Stimulated activated CD8-positive, alpha-beta memory T cell treated with anti-CD3 and anti-CD28 coated beads, Interleukin-15, amount 100 ng/mL, for 24 hours (primary cell): Measurements from ENCODE around the gene IWS1.
"Not testable (repeated sequence)": the region's sequence is repeated elsewhere in the genome, so short reads cannot be mapped to it uniquely, and the experiment has no call there.

Experiments
- DNase-seq: peaks from one replicate; pipeline ENCODE4 v3.0.0-alpha.2; 2020; ENCODE audit warnings: low read depth

Gene IWS1

GRCh38 chr2:127560201-127560930 lies 34.1 kb upstream of the IWS1 start:
- DNase-seq: no peak

GRCh38 chr2:127559454-127559853 lies 33.2 kb upstream of the IWS1 start:
- DNase-seq: no peak

- DNase-seq: no peak
These were observed 32.6 kb upstream of the IWS1 start for GRCh38 chr2:127558911-127559310.

- no peak for DNase-seq
These were observed 26.6 kb upstream of the IWS1 start for GRCh38 chr2:127552846-127553245.

DNA sequence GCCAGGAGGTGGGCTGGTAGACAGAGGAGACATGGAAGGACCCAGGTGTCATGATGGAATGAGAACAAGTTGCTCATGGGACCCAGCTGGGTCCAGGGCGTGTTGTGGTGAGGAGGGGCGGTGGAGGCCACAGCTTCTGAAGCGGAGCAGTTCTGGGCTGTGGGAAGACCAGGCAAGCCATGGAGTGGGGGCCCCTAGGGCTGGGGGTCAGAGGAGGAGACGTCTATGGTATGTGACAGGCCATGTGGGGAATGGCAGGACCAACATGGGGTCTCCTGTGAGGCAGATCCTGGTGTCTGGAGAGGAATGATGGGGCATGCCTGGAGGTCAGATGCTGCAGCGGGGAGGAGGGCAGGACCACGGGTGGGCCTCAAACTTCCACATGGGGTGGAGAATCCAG lies 26.0 kb upstream of the IWS1 start:
- DNase-seq: no peak

GRCh38 chr2:127551221-127551930 lies 25.1 kb upstream of the IWS1 start:
- no peak for DNase-seq

DNA sequence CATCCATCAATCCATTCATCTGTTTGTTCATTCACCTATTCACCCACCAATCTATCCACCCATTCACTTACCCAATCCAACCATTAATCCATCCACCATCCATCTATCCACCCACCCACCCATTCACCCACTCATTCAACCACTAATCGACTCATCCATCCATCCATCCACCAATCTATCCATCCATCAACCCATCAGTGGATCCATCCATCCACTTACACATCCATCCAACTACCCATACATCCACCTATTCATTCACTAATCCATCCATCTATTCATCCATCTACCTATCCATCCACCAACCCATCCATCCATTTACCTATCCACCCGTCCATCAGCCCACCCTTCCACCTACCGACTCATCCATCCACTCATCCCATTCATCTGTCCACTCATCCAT lies 20.5 kb upstream of the IWS1 start:
- DNase-seq: no peak

DNA sequence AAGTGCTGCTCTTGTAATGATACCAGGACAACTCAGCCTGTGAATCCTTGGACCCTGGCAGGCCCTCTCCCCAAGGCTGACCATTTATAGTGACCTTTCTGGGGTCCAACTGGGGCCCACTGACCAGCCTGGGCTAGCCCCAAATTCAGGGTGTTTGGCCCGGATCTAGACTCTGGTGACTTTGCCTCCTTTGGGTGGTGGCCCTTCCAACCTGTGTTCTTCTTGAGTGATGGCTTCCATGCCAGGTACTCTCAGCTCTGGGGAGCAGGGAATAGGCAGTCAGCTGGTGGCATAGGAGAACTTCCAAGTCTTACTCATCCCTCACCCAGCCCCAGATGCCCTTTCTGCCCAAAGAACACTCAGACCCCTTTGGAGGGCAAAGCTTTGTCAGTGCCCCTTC lies 19.5 kb upstream of the IWS1 start:
- DNase-seq: no peak

- DNase-seq: no peak
These were observed 18.9 kb upstream of the IWS1 start for GRCh38 chr2:127545189-127545588.

GRCh38 chr2:127543013-127543501 lies 16.8 kb upstream of the IWS1 start:
- not testable (repeated sequence) for DNase-seq

DNA sequence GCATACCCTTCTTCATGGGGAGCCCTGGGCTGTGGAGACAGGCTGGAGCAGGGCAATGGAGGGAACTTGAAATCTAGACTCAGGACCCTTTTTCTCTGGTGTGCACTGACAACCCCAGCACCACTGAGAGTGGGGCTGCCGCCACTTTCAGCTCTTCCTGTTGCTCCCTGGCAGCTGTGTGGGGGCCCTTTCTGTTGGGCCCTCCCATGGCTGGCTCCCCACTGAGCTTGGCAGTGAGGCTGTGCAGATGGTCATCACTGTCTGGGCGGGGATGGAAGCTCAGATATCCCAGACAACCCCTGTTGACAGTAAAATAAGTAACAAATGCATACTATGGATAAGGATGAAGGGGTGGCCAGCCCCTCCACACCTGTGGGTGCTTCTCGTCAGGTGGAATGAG lies 15.9 kb upstream of the IWS1 start:
- no peak for DNase-seq

DNA sequence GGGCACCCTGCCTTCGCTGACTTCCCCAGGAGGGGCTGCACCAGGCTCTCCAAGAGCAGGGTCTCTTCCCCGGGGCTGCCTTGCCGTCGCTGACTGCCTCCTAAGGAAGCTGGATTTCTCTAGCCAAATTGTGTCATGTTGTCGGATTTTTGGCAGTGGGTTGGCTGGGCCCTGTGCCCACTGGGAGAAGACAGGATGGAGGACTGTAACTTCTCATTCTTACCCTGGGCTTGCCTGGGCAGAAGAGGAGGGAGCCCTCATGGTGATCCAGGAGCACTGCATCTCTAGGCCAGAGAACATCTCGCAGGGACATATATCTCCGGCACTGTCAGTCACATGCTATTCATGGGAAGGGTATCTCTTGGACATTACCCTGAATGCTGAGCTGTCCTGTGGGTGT lies 15.5 kb upstream of the IWS1 start:
- DNase-seq: no peak

DNA sequence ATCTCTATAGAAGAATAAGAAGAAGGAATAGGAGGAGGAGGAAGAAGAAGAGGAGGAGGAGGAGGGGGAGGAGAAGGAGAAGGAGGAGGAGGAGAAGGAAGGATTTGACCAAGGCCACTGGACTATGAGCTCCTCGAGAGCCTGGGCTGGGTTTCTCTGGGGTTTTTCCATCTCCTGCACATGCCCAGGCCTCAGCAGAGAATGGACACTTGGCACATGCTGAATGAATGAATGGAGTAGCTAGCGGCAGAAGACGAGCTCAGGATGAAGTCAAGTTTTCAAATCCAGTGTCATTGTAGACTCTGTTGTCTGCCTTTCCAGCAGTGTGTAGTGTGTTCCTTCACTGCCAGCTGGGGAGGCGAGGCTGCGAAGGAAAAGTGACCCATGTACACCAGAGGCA lies 11.4 kb upstream of the IWS1 start:
- DNase-seq: no peak

GRCh38 chr2:127536707-127537541 lies 10.6 kb upstream of the IWS1 start:
- DNase-seq: no peak

GRCh38 chr2:127535918-127536317 lies 9.6 kb upstream of the IWS1 start:
- DNase-seq: no peak

DNA sequence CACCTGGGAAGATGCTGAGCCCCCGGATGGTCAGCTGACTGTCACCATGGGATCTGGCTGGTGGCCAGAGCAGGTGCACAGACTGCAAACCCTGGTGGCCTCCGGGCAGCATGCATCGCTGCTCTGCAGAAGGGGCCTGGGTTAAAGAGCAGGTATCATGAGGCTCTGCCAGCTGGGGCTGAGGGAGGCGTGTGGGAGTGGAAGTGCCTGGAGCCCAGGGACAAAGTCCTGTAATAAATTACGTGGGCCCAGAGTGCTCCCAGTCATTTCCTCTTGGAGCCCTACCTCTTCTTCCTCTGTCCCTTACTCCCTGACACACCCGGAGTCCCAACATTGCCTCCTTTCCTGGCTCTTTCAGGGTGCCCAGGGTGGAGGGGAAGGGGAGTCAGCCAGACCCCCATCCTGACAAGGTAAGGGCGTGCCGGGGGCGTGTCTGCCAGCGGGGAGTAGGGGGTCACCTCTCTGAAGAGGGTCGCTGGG lies 9.2 kb upstream of the IWS1 start, which contains the start of gene MYO7B:
MYO7B (plus strand) TSS at position 262 of the 480 bp plus-strand sequence. CDS start 24,040 bp downstream, outside the sequence.
- no peak for DNase-seq

DNA sequence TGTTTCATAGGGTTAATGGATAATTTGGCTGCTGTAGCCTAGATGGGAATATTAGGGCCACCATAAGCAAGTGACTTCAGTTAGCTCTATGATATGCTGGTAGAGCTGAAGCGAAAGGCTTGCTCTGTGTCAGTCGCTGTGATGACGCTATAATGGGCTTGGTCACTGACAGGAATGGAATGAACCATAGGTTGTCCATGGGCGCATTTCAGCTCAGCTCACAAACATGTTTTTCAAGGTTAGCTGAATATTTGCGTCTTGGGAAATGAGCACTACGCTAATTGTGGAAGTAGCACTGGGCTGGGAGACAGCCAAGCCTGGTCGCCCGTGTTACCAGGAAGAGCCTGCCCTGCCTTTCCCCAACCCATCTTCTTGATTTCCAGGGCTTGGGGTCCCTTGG lies 6.0 kb upstream of the IWS1 start:
- no peak for DNase-seq

DNA sequence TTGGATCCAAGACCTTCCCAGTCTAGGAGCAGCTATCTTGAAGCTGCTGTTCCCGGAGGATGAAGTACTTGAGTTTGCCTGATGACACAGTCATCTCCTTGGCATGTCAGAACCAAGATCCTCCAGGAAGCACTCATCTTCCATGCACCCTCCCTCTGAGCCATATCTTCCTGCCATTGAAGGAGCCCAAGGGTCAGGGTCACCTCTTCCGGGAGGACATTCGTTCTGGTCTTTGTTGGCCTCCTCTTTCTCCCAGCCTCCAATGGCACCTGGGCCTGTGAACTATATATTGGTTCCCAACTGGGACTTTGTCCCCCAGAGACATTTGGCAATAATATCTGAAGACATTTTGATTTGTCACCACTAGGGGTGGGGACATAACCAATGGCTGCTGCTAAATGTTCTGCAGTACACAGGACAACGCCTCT lies 4.9 kb upstream of the IWS1 start:
- DNase-seq: no peak

DNA sequence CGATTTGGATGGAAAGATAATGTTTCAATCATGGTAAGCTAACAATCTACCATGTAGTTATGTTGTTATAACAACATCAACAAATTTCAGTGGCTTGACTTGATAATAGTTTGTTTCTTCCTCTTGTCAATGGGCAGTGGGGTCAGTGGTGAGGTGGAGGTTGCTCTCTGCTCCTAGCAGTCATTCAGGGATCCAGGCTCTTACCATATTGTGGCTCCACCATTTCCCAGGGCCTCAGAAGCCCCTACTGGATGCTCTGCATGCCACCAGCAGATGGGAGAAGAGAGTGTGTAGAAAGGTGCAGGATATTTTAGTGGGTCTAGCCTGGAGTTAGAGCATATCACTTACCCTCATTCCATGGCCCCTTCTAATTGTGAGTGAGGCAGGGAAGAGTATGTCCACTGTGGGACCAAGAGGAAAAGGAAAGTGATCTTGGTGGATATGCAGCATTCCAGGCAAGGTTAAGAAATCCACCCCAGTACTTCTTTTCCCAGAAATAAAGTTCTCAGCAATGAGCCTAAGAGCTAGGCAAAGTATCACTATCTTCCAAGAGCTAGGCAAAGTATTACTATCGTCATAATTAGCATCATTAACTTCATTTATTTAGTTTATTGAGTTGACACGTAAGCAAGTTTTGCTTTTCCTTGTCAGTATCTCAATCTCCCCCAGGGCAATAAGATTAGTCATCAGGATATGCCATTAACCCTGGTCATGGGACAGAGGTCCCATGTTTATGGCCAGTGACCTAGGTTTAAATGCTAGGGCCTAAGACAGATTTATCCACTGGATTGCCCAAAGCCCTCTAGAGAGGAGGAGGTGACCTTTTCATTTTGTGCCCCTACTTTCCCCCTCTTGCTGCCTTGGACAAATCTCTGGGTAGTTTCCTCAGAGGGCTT lies 4.2 kb upstream of the IWS1 start:
- DNase-seq: no peak

GRCh38 chr2:127529416-127529815 lies 3.1 kb upstream of the IWS1 start:
- not testable (repeated sequence) for DNase-seq

DNA sequence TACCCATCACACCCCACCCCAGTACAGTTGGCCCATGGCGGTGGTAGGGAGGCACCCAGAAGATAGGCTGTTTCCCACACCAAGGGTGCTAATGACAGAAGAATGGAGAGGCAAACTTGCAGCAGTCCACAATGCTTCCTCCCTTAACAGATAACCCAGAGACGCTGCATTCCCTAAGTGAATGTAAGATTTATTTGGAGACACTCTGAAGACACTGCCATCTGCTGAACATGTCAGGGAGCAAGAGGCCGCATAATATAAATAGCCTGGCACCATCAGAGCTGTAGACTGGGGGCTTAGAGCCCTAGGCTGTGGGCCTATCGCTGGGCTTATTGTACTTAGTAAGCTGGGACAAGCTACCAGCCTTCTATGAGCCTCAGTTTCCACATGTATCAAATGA lies 2.2 kb upstream of the IWS1 start:
- DNase-seq: no peak
